ENCODE data around the gene GNAQ. TPM values are rescaled to one million over a fixed set of nuclear protein-coding genes. Genes with fewer than 3 reads are reported as not detected.
A peak's percentile ranks its signal among the peaks of the same experiment; 100 is the strongest.

Gene GNAQ
- total and polyA plus RNA-seq, 9 donors, result 22.0 to 72.2 (median 53.1) TPM

- peaks cover 9% of the 10 kb centered on the region for H3K4me1 ChIP-seq (ENCODE audit: insufficient read depth)
- no peak overlapping the region for H3K27ac ChIP-seq
- TF ChIP-seq CTCF (IDR thresholded peaks at IDR 0.05), result no peak
- no peak for TF ChIP-seq POLR2A (IDR thresholded peaks at IDR 0.05)
- TF ChIP-seq EP300 (IDR thresholded peaks at IDR 0.05), result no peak
- no peak overlapping the region for H3K4me3 ChIP-seq
- WGBS, 3 donors, result 86 to 97% (median 91%) methylated on average over 1 of the region's 1 CpG
- intact Hi-C loops (cut with DNase I), result no loop called here
- no peaks in the 10 kb centered on the region for H3K36me3 ChIP-seq
- DNase-seq, result no peak
- no peaks in the 10 kb centered on the region for H3K9me3 ChIP-seq
- H3K27me3 ChIP-seq, result no peaks in the 10 kb centered on the region
Measured at GRCh38 chr9:77877976-77878375, 153.6 kb downstream of the GNAQ start.

- no peaks in the 10 kb centered on the region for H3K36me3 ChIP-seq
- peaks cover 8% of the 10 kb centered on the region for H3K4me1 ChIP-seq (ENCODE audit: insufficient read depth)
- no peak for DNase-seq
- H3K4me3 ChIP-seq, result no peak overlapping the region
- H3K27ac ChIP-seq, result no peak overlapping the region
- H3K27me3 ChIP-seq, result no peaks in the 10 kb centered on the region
- WGBS, 3 donors, result 35 to 49% (median 43%) methylated on average over 3 of the region's 3 CpGs
- TF ChIP-seq POLR2A (IDR thresholded peaks at IDR 0.05) (no peak), CTCF (IDR thresholded peaks at IDR 0.05) (no peak), EP300 (IDR thresholded peaks at IDR 0.05) (no peak)
- no peaks in the 10 kb centered on the region for H3K9me3 ChIP-seq
- intact Hi-C loops (cut with DNase I), result no loop called here
Measured at GRCh38 chr9:77876590-77876989, 155.0 kb downstream of the GNAQ start.

GRCh38 chr9:77876091-77876490 is 155.5 kb downstream of the GNAQ start:
- no peak for TF ChIP-seq POLR2A (IDR thresholded peaks at IDR 0.05)
- no peak for TF ChIP-seq EP300 (IDR thresholded peaks at IDR 0.05)
- no peak for TF ChIP-seq CTCF (IDR thresholded peaks at IDR 0.05)
- H3K9me3 ChIP-seq, result no peaks in the 10 kb centered on the region
- H3K27me3 ChIP-seq, result no peaks in the 10 kb centered on the region
- H3K27ac ChIP-seq, result no peak overlapping the region
- peak in 4 of 5 donors; percentile 15 to 60 (median 40) for DNase-seq
- 2 to 8% (median 3%) methylated on average over 2 of the region's 2 CpGs for WGBS, 3 donors
- H3K4me1 ChIP-seq (ENCODE audit: insufficient read depth), result peaks cover 5% of the 10 kb centered on the region
- intact Hi-C loops (cut with DNase I), result no loop called here
- no peaks in the 10 kb centered on the region for H3K36me3 ChIP-seq
- no peak overlapping the region for H3K4me3 ChIP-seq

GRCh38 chr9:77872863-77873262 is 158.7 kb downstream of the GNAQ start:
- no peaks in the 10 kb centered on the region for H3K9me3 ChIP-seq

More at GRCh38 chr9:77872863-77873262, 158.7 kb downstream of the GNAQ start:
- no peak overlapping the region for H3K4me3 ChIP-seq
- H3K4me1 ChIP-seq (ENCODE audit: insufficient read depth), result peaks cover 5% of the 10 kb centered on the region
- DNase-seq, result no peak
- WGBS, 3 donors, result 82 to 92% (median 89%) methylated on average over 3 of the region's 3 CpGs
- H3K36me3 ChIP-seq, result no peaks in the 10 kb centered on the region
- H3K27me3 ChIP-seq, result no peaks in the 10 kb centered on the region
- no peak overlapping the region for H3K27ac ChIP-seq
- intact Hi-C loops (cut with DNase I), result no loop called here
- no peak for TF ChIP-seq CTCF (IDR thresholded peaks at IDR 0.05)
- TF ChIP-seq POLR2A (IDR thresholded peaks at IDR 0.05), result no peak
- TF ChIP-seq EP300 (IDR thresholded peaks at IDR 0.05), result no peak
